CD4-positive, alpha-beta T cell treated with Interleukin-6 for 4 hours (primary cell): Measurements from ENCODE around the gene KIF20B.

Source experiments
- DNase-seq: peaks from one replicate; pipeline ENCODE4 v3.0.0-alpha.2; 2020; ENCODE audit warnings: mixed read lengths

Gene KIF20B, protein sequence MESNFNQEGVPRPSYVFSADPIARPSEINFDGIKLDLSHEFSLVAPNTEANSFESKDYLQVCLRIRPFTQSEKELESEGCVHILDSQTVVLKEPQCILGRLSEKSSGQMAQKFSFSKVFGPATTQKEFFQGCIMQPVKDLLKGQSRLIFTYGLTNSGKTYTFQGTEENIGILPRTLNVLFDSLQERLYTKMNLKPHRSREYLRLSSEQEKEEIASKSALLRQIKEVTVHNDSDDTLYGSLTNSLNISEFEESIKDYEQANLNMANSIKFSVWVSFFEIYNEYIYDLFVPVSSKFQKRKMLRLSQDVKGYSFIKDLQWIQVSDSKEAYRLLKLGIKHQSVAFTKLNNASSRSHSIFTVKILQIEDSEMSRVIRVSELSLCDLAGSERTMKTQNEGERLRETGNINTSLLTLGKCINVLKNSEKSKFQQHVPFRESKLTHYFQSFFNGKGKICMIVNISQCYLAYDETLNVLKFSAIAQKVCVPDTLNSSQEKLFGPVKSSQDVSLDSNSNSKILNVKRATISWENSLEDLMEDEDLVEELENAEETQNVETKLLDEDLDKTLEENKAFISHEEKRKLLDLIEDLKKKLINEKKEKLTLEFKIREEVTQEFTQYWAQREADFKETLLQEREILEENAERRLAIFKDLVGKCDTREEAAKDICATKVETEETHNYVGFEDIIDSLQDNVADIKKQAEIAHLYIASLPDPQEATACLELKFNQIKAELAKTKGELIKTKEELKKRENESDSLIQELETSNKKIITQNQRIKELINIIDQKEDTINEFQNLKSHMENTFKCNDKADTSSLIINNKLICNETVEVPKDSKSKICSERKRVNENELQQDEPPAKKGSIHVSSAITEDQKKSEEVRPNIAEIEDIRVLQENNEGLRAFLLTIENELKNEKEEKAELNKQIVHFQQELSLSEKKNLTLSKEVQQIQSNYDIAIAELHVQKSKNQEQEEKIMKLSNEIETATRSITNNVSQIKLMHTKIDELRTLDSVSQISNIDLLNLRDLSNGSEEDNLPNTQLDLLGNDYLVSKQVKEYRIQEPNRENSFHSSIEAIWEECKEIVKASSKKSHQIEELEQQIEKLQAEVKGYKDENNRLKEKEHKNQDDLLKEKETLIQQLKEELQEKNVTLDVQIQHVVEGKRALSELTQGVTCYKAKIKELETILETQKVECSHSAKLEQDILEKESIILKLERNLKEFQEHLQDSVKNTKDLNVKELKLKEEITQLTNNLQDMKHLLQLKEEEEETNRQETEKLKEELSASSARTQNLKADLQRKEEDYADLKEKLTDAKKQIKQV (N-terminal part only)

DNA sequence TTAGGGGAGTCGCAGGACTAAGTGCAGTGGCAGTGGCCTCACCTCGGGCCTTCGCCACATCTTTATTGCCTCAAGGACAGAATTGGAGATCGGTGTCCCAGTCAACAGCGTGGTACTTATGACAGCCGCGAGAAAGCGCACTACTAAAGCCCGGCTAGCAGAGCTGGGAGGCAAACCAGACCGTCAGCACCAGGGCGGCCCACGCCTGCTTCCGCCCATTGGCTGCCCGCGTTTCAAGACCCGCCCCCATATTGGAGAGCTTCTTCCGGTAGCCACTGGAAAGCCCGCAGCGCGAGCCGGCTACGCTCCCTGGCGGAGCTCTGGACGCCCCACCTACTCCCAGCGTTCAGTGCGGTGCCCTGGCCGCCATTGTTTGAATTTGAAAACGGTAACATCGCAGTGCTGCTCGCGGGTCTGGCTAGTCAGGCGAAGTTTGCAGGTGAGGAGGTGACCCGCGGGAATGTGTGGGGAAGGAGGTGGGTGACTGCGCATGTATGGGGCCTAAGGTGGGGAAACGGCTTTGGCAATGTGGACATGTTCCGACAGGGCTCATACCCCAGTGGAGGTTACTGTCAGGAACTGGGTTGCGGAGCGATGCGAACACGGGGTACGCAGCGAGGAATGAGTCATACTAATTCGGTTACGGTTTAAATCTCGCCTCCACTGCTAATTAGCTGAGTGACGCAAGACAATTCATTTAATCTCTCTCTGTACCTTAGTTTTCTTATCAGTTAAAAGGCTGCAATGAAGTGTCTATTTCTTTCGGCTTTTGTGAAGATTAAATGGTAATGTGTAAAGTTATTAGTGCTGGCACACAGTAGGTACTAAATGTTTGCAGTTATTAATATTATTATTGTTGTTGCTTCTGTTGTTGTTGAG lies at the start of gene KIF20B:
Gene KIF20B (plus strand): TSS at position 349 of the 879 bp plus-strand sequence. CDS start 3,705 bp downstream, outside the sequence.
- peak; percentile 96 for DNase-seq

DNA sequence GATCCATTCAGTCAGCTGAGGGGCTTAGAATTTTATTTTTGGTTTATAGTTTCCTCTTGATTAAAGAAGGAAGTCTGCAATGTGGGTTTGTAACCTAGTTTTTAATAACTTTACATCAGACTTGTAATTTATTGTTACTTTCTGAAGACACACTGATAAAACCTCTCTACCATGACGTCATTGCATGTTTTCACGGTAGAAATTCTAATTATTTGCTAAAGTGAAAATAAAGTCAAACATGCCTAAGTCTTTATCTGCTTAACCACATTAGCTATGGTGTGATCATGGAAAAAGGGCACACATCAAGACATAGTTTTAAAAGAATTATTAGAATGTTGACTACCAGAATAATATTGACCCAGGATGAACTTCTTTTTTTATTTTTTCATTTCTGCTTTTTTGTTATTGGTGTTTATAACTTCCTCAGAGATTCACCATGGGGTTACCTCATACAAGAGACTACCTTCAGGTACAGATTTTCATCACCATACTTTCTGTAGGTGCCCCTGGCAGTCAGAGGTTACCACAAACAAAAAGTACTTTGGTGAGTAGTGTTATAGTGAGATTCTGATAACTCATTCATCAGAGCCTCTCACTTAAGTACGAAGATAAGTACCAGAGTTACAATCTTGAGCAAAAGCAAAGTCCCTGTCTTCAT lies 49.3 kb upstream of the KIF20B start:
- no peak for DNase-seq

DNA sequence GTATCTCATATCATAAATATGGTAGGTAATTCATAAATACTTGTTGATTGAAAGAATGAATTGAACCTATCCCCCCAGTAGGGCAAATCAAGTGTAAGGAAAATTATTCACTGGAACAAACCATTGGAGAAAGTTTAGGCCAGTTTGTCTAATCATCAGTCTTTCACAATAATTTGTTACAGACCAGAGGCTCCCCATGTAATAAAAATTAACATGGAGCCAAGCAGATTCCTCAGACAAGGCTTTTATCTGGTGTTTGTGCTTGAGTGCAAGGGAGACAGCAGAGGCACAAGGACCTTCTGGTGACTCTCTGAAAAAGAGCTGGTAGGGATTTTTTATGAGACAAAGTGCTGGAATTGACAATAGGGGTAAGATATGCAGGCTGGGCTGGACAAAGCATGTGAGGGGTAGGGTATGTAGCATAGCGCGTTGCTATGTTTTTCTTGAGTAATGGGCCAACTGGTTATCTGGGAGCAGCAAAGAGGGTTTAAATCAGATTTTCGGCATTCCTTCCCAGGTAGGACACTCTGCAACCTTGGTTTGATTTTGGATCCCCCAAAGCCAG lies 48.5 kb upstream of the KIF20B start:
- DNase-seq: no peak

DNA sequence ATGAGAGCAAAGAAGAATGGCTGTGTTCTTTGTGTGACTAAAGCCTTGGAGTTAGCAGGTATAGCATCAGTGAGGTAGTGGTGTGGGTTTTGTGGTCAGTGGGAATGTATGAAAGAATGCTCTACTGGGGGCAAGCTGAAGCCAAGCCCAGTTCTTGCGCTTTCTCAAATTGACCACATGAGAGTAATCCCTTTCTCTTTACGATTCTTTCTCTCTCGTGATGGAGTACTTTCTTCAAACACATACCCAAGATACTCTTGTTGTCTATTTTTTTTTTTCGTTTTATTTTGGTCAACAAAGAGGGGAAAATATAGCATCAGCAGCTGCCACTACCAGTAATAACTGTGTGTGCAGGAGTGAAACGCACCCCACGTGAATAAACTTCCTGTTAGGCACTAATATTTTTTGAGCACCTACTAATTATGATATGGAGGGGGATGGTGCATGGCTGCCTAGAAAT lies 48.0 kb upstream of the KIF20B start:
- no peak for DNase-seq

DNA sequence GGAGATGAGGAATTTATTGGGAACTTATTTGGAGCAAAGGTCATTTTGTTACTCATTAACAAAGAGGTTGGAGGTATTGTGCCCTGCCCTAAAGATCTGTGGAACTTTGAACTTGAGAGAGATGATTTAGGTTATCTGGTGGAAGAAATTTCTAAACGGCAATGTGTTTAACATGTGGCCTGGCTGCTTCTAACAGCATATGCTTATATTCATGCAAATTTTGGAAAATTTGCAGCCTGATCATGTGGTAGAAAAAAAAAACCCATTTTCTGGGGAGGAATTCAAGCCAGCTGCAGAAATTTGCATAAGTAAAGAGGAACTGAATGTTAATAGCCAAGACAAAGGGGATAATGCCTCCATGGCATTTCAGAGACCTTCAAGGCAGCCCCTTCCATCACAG lies 45.7 kb upstream of the KIF20B start:
- no peak for DNase-seq

DNA sequence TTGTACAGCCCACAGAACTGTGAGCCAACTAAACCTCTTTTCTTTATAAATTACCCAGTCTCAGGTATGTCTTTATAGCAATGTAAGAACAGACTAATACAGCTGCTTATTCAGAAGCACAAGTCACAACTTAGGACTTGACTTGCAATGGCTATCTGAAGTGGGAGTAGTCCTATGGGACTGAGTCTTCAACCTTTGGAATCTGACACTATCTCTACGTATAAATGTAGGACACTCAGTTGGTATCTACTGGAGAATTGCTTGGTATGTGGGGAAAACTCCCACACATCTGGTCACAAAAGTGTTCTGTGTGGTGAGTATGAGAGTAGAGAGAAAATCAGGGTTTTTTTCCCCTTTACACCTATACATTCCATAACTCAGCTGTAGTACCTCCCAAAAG lies 44.1 kb upstream of the KIF20B start:
- no peak for DNase-seq

DNA sequence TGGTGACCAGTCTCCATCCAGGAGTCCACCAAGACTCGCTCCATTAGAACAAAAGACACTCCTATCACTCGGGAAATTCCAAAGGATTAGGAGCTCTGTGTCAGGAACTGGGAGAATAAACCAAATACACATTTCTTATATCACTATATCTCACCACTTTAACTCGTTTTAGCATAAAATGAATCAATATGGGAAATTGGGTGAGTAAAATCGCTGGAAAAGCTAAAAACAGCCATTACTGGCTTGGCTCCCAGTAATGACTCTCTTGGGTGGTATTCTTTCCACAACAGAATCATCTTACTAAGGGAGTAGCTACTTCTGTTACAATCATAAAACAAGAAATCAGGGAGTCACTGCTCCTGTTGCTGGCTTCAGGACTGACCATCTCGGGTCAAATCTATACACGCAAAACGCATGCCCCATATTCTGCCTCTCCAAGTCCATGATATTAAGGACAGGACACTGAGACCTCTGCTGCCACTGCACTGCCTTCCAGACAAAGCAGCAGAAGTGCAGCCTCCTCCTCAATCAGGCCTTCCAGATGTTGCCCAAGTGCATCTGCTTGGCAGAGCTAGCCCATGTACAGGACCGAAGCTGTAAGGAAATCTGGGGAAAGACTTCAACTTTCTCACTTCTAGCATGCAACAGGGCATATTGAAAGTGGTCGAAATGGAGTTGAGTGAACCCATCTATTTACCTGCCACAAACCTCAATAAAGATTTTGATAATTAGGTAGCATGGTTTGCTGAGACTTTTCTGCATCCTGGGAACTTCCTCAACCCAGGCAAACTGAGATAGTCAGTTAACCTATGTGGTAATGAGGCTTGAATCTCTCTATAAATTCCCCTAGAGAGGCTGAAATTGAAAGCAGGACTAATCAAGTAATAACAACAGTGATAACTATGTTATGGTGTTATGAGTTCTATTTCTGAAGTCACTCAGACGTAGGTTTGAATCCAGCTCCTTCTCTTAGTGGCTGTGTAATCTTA lies 42.0 kb upstream of the KIF20B start:
- DNase-seq: no peak

DNA sequence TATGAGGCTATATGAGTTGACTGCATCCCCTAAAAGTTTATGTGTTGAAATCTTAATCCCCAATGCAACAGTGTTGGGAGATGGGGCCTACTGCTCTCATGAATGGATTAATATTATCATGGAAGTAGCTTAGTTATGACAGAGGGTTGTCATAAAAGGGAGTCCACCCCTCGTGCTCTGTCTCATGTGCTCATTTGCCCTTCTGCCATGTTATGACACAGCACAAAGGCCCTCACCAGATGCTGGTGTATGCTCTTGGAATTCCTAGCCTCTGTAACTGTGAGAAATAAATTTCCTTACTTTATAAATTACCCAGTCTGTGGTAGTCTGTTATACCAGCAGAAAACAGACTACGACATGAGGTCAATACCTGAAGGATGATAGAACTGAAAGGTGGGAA lies 38.8 kb upstream of the KIF20B start:
- DNase-seq: no peak

DNA sequence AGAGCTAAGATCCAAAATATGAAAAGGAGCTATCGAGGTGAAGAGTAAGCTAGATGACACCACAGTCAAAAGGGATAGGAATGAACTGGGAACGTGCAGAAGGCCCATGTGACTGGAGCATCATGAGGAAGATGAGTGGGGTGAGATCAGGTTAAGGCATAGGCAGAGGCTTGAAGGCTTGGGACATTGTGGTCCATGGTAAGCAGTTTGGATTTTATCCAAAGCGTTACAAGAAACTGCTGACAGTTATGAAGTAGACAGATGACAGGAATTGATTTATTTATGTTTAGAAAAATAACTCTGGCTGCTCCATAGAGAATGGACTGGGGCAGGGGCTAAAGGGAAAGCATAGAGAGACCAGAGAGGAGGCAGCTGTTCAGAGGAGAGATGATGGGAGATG lies 38.2 kb upstream of the KIF20B start:
- no peak for DNase-seq

DNA sequence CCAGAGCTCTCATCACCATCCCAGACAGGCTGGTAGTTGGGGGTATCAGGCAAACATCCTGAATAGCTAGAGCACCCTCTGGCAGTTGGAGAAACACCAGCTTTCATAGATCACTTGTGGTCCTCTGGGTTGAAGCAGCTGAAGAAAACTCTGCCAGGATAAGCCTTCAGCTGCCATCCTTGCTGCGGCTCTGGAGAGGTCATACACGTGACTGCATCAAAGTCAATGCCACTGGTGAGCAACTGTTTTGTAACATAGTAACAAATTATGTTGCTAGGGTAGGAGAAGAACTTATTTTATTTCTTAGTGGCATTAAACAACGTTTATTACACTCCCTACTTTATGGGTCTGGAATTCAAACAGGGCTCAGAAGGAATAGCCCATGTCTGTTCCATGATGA lies 37.2 kb upstream of the KIF20B start:
- DNase-seq: no peak

DNA sequence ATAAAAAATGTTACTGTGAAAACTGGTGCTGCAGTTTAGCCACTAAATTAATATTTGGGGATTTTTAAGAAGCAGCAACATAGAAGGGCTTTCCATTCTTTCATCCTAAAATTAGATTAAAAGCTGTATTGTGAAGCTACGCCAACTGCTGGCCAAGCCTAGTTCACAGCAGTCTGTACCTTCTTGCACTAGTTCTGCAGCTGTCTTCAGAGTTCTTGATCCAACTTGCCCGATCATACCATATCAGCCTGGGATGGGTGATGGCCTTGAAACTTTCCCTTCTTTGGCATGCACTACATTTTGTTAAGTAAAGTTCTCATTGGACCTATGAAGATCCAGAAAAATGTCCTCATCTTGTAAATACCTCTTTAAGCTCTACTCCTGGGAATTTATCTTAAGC lies 36.1 kb upstream of the KIF20B start:
- no peak for DNase-seq

DNA sequence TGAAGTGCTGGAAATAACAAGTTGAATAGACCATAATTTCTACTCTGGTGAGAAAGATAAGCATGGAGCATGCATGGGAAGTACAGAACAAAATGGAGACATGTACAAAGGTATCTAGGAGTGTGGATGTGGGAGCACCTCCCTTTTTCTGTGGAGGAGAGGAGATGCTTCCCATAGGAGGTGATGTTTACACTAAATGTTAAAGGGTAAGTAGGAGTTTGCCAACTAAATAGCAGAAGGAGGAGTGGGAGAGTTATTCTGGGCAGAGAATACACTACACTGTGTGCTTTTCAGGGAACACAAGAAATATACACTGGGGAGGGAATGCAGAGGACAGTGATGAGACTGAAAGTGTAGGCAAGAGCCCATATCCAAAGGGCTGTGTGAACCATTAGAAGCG lies 35.3 kb upstream of the KIF20B start:
- DNase-seq: no peak

DNA sequence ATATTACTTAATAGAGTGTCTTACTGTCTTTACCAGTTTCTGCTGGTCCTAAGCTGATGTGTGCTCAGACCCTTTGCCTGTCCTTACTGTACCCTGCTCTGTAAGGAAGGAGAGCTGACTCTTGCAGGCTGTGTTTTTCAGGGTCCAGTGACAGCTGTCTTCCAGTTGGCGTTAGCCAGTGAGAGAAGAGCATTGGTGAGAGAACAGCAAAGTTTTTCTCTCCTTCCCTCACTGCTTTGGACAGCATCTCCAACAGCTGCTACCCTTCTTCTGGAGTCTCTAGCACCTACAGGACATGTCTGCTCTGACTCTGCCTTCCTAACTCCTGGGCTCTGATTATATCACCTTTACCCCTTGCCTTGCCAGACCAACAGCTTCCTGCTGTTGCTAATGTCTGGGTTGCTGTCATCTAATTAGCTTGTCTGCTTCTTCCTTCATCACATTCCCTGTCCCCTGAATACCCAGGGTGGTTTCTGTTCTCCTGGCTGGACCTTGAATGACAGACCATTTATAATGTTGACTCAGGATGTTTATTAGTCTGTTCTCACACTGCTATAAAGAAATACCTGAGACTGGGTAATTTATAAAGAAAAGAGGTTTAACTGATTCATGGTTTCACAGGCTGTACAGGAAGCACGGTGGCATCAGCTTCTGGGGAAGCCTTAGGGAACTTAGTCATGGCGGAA lies 32.9 kb upstream of the KIF20B start:
- no peak for DNase-seq

DNA sequence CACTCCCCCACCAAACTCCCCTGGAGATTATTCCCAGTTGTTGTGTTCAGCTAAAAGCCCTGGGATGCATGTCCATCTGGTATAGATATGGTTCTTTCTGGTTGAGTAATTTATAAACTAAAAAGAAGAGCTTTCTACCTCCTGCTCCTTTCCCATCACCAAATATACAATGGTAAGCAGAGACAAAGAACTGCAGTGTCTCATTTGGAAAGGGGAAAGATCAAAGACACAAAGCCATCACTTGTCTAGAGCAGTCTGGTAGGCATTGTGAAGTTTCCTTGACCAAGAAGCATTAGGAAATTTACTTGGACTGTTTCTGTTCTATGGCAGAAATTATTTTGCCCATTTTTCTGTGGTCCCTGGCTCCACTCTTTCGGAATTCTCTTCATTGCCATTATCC lies 31.4 kb upstream of the KIF20B start:
- no peak for DNase-seq

DNA sequence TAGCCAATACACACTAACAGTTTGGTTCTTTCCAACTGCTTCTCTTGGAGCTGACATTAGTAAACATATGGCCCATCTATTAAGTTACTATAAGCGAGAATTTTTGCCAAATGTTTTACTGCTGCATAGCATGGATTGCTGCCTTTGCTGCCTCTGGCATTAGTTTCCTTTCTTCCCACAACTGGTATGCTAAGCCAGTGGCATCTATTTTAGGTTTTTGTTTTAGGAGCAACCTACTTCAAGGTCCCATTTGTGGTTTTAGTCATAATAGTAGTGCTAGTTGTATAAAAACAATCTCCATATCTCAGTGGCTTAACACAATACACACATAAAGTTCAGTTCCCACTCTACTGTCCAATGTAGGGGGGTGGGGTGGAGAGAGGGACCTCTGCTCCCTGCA lies 30.5 kb upstream of the KIF20B start:
- no peak for DNase-seq

DNA sequence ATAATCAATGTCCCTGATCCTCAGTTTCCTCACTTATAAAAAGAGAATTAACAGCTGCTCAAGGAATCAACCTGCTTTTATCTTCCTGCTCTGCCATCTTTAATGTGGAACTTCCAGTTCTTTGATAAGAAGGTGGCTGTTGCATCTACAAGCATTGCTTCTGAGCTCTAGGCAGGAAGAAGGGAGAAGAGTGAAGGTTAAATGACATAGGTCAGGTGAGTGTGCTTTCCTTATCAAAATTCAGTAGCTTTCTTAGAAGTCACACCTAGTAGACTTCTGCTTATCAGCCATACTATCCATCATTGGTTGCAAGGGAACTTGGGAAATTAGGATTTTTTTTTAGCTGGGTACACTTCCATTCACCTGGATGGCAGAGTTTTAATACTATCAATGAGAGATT lies 24.0 kb upstream of the KIF20B start:
- DNase-seq: no peak

DNA sequence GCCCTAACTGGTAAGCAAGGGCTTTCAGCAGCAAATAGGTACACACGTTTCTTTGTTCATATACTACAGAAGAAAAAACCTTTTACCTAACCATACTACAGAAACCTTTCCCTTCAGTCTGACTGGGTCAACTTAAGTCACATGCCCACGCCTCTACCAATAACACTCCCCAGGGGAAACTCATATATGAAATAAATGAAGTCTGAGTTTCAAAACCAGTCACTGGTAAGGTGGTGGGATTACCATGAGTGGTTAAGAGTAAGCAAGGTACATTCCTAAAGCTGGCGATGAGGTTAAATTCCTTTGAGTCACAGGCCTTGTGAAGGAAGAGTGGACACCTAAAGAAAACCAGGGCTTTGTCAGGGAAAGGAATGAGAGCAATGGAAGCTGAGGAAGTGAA lies 21.4 kb upstream of the KIF20B start:
- no peak for DNase-seq

DNA sequence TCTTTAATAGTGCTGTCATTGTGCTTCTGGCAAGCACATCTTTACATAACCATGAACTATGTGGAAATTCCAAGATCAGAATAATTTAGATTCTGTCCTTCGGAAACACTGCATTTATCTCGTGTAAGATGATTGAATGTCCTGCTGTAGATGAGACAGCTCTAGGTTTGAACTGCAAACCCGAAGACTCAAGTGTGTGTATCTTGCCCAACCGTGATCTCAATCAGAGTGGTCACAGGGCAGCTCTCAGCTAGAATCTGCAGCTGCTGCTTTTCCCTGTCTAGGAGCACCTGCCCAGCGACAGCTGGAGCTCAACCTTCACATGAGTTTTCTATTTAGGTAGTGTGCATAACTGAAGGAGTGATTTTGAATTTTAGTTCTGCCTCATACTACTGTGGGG lies 17.5 kb upstream of the KIF20B start:
- DNase-seq: no peak

DNA sequence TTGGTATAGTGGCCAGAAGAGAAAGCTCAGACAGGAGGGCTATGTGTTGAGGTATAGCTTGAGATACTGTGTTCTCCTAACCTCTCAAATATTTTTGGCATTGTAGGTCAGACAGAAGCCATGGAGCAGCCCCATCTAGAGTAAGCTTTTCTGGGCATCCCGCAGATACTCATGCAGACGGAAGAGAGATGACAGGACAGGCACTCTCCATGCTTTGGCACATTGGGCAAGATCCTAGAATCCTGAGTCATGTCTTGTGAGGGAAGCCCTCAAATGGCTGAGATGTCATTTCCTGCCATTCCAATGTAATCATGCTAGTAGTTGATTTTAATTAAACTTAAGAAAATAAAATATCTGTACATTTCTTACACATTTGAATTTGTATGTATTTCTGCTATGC lies 16.8 kb upstream of the KIF20B start:
- DNase-seq: no peak
